Activated naive CD4-positive, alpha-beta T cell treated with Interleukin-2 at 50 U/mL for 16 hours (primary cell): ENCODE data around the gene CCND1.

ENCODE experiments used
- DNase-seq: peaks from one replicate; pipeline ENCODE4 v3.0.0-alpha.2; 2020

Gene CCND1

DNA sequence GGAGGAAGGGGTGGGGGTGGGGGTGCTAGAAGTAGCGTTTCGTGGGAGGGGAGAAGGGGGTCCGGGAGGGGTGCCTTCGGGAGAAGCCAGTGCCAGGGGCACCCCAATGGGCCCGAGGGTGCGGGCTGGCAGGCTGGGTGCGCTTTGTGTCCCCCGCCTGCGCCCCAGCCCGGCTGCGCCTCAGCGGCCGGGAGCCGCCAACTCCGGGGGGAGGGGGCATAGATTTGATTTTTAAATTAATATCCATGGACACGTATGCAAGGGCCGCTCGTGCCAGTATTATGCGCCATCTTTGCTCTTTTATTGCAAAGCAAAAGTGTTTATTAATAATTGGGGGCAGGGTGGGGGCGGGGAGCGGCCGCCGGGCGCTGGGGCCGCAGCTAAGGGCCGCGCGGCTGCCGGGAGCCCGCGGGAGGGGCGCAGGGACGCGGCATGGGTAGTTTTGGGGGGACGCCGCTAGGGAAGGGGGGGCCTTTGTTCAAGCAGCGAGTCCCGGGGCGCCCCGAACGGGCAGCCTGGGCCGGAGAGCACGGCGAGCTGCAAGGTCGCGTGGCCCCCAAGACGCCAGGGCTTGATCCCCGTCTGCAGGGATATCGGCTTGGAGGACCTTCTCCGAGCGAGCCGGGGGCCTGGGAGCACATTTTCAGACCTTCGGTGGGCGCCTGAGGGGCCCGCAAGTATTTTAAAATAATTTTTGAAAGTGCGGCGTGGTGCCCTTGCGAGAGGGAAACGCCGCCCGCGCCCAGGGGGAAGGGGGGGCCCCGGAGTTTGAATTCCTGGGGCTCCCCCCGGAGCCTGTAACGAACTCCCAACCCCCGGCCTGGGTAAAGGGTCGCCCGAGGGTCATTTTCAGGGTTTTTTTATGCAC is 959 bp downstream of the CCND1 start:
- no peak for DNase-seq

DNA sequence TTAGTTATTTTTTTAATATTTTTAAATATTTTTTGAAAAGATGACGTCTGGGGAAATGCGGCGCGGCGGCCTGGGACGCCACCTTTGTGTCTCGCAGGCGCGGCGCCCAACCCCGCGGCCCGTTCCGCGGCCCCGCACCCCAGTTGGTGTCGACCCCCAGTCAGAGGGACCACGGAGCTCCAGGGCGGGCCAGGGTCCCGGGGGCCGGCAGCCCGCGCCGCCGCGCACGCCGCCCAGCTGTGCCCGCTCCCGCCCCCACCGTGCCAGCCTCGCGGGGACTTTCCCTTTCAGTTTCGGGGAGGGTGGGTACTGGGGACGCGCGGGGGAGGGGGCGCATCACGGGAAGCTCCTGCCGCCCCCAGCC is 1.6 kb downstream of the CCND1 start:
- DNase-seq, result peak; percentile 62

DNA sequence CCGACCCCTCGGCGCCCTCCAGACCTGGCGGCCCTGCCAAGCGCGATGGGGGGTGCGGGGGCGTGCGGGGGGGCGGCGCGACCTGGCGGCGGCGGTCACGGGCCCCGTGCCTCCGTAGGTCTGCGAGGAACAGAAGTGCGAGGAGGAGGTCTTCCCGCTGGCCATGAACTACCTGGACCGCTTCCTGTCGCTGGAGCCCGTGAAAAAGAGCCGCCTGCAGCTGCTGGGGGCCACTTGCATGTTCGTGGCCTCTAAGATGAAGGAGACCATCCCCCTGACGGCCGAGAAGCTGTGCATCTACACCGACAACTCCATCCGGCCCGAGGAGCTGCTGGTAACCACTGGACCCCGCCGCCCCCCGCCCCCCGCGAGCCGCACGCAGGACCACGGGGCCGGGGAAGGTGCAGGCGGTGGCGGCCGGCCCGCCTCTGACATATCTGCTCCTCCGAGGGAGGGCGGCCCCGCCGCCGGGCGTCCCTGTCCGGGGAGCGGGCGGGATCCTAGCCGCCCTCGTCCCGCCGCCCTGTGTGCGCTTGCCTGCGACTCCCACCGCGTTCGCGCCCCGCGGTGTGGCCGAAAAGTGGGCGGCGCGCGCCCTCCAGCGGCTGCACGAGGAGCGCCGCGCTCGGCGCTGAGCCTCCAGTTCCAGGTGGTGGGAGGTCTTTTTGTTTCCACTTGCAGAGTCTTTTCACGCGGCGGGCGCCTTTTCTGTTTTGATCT is 2.1 kb downstream of the CCND1 start:
- peak; percentile 81 for DNase-seq

DNA sequence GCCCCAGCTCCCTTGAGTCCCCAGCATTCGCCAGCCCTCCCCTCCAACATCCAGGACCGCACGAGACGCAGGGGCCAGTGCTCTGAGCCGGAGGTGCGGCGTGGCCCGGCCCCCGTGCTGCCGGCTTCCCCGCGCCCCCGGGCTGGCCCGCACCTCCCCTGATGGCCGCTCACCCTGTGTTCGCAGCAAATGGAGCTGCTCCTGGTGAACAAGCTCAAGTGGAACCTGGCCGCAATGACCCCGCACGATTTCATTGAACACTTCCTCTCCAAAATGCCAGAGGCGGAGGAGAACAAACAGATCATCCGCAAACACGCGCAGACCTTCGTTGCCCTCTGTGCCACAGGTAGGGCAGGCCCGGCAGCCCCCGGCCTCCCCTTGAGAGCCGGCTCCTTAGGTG is 2.7 kb downstream of the CCND1 start:
- DNase-seq, result no peak

DNA sequence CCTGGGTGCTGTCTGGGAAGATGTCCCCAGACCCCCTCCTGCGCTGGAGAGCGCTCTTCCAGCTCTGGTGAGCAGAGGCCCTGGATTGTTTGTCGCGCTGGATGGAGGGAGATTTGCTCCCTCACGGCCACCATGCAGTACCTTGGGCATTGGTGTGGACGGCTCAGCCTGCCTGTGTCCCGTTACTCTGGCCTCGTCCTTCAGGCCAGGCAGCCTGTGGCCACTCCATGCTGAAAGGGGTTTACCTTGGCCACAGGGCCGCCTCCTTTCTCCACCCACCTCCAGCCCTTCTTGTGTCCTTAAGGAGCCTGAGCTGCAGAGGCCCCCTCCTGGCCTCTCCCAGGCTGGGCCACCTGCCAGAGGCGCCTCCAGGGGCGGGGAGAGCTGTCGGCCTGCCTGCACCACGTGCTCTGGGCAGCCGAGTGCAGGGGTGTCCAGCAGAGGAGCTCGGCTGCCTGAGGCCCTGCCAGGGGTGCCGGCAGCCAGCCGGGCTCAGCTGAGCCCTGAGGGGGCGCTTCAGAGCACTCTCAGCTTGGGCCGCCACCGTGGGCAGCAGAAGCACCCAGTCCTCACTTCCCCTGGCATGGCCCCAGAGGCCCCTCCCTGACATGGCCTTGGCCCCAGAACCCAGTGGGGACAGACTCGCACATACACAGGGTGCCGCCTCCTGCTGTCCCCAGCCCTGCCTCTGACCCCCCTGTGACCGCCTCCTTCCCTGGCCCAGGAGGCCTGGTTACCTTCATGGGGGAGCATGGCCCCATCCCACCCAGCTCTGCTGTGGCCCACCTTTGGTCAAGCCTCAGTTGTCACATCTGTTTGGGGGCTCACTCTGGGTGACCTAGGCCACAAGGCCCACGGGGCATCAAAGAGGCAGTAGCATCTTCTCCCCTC is 3.4 kb downstream of the CCND1 start:
- no peak for DNase-seq

DNA sequence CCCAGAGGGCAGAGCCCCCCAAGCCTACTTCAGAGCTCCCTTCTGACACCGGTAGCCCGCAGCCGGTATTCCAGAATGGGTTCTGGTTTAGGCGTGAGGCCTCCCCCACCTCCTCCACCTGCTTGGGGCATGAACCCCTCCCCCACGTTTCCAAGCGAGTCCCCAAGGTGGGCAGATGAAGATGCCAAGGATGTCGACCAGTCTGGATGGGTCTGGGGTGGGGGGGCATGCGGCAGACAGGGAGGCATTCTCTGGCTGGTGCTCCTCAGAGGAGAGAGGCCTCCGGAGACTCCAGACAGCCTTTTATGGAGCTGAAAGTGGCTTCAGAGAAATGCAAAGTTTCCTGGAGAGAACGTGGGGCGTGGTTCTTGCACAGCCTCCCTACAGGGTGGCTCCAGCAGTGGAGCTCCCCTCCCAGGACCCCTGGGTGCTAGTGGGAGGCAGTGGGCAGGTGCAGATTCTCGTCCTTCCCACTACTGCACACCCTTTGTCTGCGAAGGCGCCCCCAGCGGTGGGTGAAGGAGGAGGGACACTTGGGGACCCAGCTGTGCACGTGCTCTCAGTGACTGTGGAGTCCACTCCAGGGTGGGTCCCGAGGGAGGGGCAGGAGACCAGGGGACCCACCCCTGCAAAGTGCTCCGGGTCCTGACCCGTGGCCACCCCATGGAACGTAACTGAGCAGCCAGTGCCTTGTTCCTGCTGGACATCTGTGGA is 4.2 kb downstream of the CCND1 start:
- DNase-seq, result no peak

DNA sequence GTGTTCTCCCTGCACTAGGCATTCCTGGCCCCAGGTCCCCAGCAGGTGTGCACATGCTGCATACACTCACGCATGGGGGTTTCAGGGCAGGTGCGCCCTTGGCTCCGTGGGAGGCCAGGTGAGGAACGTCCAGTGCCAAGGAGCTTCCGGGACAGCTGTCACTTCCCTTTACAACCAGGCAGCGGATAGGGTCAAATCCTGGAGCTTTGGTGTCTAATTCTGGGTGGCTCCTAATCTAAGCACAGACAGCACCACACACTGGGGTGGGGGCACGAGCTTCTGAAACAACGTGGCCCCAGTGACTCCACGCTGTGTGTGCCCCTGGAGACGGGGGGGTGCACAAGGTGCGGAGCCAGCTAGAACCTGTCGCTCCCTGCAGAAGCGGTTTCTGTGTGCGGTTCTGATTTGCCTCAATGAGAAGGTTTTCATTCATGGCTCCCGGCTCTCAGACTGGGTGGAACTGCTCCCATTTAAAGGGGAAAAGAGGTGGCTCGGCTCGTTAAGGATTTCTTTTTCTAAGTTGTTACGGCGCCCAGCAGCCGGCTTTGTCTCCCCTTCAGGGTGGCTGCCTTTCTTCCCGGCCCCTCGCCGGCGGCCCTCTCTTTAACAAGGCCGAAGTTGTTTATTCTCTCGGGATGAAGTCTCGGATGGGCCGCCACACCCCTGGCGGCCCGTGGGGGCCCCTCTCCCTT is 5.0 kb downstream of the CCND1 start:
- DNase-seq, result no peak

DNA sequence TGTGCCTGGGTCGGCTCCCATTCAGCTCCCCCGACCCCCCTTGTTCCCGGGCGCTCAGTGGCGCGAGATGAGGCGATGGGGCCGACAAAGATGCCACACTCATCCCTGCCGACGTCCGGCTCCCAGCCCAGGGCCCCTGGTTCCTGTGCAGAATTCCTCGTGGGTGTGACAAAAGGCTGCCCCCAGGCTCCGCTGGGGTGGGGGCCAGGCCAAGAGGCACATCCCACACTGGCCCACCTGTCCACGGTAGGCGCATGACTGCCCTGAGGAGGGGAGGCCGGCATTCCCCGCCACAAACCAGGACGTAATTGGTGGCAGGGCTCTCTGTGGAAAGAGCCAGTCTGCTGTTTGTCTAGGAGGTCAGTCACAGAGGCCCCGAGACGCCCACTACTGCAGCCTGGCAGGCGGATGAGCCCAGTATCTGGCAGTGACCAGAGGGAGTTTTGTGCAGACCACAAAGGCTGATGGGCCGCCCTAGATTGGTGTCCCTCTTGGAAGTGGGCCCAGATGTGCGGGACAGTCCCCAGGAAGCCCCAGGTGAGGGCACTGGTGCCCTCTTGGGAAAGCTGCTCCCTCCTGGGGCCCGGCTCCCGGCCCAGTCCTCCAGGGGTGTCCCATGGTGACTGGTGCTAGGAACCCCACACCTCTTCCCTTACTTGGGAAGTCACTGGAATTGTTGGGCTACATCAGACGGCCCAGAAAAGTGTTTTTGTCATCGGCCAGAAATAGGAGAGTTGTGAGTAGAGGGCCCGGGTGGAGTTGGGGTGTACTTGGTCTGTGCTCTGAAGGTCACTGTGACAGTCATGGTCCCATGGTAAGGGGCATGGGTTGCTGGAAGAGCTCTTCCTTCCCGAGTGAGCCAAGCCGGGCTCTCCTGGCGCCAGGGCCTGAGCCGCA is 5.8 kb downstream of the CCND1 start:
- no peak for DNase-seq

DNA sequence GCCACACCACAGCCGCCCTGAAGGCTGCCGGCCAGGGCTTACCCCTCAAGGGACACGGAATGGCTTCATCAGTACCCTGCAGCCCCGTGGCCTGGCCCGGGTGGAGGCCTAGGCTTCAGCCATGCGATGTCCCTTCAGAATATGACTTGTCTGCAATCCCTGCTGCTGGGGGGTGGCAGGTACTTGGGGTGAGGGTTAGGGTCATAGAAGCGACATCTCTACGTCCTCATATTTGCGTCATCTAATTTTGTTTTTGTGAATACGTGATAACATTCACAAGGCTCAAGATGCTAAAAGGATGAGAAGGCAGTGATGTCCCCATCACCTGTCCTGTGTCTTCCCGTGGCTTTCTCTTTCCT is 6.4 kb downstream of the CCND1 start:
- DNase-seq, result no peak

DNA sequence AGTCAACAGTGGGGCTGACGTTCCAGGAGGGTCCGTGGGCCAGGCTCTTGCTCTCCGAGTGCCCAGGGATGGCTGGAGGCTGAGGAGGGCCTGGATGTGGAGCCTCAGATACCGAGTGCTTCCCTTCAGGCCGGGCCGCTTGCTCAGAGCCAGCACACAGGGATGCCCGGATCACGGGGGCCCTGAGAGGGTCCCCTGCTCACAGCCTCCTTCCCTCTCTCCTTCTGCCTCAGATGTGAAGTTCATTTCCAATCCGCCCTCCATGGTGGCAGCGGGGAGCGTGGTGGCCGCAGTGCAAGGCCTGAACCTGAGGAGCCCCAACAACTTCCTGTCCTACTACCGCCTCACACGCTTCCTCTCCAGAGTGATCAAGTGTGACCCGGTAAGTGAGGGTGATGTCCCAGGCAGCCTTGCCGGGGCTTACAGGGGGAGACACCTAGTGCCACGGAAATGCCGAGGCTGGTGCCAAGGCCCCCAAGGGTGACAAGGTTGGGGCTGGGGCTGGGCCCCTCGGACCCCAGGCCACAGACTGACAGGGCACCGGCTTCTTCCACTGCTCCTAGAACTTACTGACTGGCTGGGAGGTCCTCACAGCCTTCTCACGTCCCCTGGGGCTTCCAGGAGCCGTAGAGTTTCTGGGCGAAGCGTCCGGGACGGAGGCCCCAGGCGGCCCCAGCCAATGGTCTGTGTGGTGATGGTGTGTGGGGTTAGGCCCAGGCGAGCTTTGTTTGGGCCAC is 7.0 kb downstream of the CCND1 start:
- no peak for DNase-seq

DNA sequence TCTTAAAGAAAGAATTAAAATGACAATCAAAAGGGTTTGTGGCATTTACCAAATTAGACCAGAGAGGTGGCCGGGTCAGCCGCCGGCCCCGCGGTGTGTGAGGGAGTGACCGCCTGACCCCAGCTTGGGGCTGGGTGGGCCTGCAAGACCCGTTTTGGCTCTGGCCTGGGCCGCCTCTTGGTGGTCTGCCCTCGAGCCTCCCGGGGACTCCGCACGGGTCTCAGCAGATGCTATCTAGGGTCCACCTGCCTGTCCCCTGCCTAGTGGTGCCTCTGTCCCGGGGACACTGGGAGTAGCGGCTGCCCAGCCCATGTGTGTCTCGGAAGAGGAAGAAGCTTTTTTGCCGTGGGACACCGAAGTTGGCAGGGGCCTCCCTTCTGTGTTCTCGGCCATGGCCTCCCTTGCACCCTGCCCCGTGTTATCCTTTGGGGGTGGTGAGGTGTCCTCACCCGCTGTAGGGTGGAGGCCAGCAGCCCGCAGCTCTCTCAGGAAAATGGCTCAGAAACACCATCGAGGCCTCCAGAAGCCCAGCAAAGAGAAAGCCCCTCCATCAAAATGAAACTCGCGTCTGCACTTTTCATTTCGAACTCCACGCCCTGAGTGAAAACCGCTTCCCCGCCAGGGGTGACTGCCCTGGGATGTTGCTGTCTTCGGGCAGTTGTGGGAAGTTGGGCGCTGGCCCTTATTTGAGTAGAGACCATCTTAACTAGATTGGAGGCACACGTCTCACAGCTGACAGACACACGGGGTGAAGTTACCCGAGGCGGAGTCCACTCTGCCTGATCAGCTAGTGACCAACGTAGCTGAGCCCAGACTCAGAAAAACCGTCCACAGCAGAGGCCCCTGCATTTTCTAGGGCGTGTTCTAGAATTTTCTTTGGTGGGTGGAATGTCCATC is 8.0 kb downstream of the CCND1 start:
- DNase-seq, result no peak

DNA sequence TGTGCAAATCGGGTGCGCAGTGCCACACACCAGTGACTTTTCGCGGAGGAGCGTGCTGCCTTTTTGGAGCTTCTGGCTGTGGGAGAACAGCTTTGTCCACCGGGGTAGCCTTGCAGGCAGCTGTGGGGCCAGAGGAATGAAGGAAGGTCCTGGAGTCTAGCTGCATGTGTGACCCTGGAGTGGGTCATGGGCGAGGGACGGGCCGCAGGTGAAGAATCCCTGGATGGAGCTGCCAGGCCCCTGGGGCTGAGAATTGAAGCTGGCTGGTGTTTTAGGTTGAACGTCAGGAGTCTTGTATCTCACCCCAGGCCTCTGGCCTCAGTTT is 8.6 kb downstream of the CCND1 start:
- no peak for DNase-seq

DNA sequence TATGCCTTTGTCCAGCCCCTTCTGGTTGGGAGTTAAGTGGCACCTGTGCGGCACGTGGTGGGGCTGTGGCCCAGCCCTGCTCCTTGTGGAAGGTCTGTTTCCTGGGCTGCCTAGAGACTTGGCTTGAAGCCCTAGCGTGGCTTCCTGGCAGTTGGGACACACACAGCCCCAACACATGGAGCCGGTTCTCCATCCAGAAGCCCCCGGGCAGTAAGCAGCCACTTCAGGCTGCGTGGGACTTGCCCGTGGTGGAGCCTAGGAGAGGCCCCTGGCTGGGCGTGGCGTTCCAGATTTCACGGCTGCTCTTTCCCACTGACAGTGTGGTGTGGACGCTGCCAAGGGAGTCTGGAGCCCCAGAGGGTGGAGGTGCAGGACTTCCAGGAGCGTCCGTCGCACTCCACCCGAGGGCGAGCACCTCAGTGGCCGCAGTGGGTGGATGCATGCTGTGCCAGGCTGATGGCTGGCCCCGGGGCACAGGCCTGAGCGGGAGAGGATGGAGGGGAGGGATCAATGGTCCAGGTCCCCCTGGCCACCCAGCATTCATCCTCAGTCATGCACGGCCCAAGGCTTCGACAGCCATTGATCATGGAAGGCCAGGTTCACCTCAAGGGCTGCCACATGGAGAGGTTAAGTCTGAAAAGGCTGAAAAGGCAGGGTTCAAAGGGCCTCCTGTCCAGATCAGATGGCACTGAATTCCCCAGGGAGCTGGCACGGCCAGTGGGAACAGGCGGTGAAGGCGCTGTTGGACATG is 9.3 kb downstream of the CCND1 start:
- DNase-seq, result no peak

DNA sequence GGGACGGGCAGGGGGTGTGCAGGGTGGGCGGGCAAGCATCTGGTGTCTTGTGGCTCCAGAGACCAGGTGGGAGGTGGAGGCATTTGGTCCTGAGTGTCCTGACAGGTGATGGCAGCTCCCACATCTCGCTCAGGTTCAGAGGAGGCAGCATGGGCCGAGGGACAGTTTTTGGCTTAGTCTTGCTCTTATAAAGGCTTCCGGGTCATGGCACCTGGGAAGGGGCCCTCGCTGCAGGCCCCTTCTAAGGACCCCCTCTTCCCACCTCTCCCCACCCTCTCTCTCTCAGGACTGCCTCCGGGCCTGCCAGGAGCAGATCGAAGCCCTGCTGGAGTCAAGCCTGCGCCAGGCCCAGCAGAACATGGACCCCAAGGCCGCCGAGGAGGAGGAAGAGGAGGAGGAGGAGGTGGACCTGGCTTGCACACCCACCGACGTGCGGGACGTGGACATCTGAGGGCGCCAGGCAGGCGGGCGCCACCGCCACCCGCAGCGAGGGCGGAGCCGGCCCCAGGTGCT is 9.9 kb downstream of the CCND1 start:
- DNase-seq, result no peak

DNA sequence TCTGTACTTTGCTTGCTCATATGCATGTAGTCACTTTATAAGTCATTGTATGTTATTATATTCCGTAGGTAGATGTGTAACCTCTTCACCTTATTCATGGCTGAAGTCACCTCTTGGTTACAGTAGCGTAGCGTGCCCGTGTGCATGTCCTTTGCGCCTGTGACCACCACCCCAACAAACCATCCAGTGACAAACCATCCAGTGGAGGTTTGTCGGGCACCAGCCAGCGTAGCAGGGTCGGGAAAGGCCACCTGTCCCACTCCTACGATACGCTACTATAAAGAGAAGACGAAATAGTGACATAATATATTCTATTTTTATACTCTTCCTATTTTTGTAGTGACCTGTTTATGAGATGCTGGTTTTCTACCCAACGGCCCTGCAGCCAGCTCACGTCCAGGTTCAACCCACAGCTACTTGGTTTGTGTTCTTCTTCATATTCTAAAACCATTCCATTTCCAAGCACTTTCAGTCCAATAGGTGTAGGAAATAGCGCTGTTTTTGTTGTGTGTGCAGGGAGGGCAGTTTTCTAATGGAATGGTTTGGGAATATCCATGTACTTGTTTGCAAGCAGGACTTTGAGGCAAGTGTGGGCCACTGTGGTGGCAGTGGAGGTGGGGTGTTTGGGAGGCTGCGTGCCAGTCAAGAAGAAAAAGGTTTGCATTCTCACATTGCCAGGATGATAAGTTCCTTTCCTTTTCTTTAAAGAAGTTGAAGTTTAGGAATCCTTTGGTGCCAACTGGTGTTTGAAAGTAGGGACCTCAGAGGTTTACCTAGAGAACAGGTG is 11.1 kb downstream of the CCND1 start:
- no peak for DNase-seq

DNA sequence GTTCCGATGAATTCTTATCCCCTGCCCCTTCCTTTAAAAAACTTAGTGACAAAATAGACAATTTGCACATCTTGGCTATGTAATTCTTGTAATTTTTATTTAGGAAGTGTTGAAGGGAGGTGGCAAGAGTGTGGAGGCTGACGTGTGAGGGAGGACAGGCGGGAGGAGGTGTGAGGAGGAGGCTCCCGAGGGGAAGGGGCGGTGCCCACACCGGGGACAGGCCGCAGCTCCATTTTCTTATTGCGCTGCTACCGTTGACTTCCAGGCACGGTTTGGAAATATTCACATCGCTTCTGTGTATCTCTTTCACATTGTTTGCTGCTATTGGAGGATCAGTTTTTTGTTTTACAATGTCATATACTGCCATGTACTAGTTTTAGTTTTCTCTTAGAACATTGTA is 12.0 kb downstream of the CCND1 start:
- no peak for DNase-seq

DNA sequence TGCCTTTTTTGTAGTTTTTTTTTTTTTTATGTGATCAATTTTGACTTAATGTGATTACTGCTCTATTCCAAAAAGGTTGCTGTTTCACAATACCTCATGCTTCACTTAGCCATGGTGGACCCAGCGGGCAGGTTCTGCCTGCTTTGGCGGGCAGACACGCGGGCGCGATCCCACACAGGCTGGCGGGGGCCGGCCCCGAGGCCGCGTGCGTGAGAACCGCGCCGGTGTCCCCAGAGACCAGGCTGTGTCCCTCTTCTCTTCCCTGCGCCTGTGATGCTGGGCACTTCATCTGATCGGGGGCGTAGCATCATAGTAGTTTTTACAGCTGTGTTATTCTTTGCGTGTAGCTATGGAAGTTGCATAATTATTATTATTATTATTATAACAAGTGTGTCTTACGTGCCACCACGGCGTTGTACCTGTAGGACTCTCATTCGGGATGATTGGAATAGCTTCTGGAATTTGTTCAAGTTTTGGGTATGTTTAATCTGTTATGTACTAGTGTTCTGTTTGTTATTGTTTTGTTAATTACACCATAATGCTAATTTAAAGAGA is 12.5 kb downstream of the CCND1 start:
- no peak for DNase-seq
